CD4-positive, alpha-beta T cell treated with Interleukin-1 beta for 1 hour (primary cell): ENCODE data around the gene WTAP.
"Not testable (repeated sequence)": the region's sequence is repeated elsewhere in the genome, so short reads cannot be mapped to it uniquely, and the experiment has no call there.

ENCODE experiments used
- DNase-seq, 2 donors: peaks; one replicate each; pipeline ENCODE4 v3.0.0-alpha.2; 2020 to 2022

Gene WTAP

DNA sequence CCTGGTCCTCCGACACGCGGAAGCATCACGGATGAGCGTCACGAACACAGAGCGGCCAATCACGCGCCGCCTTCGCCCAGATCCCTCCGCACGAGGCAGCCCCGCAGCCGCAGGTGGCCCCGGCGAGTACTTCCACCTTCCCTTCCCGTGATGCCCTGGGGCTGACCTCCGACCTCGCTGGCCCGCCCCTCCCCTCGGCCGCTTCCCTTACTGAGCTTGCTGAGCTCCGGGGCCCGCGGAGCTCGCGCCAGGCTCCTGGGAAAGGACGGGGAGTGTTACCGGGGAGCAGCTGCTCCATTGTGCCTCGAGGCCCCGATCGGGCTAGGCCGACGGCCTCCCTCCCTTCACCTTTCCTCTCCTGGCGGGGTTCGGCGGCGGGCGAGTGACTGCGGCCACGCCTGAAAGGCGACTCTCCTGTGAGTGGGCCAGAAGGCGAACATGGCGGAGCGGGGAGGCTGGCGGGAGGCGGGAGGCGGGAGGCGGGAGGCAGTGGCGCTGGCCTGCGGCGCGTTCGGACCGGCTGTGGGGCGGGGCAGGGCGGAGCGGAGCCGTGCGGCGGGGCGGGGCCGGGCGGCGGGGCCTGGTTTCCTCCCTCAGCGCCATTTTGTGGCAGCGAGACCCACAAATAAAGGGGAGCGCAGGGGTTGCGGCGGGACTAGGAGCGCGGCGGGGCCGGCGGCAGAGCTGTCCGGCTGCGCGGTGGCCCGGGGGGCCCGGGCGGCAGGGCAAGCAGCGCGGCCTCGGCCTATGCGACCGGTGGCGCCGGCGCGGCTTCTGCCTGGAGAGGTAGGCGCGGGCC lies at the start of gene WTAP:
Gene WTAP (plus strand): TSS at position 589 of the 799 bp plus-strand sequence. CDS start 8,760 bp downstream, outside the sequence.
- peak; percentile 97 for DNase-seq

DNA sequence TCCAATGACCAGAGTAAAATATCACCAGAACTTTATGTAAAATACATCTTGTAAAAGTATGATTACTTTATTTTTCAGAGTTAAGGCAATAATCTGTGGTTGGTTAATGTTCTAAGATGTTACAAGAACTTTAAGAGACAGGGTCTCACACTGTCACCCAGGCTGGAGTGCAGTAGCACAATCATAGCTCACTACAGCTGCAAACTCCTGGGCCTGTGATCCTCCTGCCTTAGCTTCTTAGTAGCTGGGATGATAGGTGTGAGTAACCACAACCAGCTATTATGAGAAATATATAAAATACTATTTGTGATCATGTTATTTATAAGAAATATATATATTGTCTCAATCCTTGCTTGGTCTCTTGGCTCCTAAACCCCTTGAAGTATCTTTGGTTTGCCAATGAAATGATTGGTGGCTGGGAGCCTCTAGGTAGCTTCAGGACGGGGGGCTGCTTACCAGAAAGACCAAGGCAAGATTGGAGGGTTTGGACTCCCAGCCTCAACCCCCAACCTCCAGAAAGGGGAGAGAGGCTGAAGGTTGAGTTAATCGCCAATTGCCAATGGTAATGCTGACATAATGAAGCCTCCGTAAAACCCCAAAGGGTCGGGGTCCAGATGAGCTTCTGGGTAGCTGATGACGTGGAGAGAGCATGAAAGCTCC lies 49.7 kb upstream of the WTAP start:
- peak in 1 of 2 donors; percentile 29 for DNase-seq

DNA sequence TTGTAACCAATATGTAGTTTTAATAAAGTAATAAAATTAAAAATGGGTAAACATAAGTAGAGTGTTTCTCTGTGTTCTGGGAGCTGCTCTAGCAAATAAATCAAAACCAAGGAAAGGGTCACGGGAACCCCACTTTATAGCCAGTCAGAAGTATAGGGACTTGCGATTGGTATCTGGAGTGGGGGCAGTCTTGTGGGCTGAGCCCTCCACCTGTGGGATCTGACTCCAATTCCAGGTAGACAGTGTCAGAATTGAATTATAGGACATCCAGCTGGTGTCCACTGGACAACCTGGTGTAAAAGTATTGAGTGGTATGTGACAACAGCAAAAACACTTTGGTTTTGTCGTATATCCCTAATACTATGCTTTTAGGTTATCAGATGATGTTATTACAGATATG lies 48.7 kb upstream of the WTAP start:
- no peak for DNase-seq

DNA sequence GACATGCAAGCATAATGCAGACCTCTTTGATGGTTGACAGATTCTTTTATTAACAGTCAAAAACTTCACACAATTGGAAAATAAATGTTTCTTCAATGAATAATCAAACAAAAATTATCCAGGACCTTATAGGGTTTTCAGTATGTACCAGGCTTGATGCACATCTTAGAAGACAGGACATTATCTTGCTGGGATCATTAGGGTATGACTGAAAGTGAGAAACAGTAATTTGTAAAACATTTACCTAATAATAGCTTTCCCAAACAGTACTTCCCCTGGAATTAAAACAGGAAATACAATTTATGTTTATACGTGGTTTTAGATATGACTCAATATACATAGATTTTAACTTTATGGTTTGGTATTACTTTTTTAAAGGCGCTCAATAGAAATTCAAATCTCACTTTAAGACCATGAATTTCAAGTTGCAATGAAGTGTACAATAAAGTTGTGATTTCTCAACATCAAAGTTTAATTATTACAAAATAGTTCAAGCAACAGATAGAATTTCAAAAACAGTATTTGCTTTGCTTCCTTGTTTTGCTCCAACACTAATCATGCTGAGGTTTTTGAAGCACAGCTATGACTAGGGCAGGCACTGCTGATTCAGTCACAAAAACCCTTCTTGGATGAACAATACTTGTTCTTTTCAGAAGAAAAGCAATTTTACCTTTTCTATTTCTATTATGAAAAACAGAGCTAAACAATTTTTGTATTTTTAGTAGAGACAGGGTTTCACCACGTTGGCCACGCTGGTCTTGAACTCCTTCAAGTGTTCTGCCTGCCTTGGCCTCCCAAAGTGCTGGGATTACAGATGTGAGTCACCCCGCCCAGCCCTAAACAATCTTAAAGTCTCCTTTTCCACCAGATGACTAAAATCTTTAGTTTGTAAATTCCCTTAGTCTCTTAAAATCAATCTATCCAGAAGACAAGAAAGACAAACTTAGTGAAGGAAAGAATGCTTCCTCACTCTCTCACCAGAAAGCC lies 47.9 kb upstream of the WTAP start:
- no peak for DNase-seq

DNA sequence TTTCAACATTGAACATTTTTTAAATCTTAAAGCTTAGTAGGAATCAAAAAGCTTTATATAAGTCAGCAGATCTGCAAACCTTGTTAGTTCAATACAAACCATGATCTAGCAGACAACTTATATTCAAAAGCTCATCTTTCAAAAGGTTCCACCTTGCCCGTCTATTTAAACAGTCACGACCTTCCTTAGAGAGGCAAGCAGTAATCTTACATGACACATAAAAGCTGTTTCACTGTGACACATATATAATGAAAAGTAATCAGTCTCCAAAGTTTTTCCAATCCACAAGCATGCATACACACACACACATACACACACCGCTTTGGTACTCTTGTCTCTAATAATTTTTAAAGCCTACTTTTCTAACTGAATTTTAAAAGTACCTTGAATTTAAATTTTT lies 47.2 kb upstream of the WTAP start:
- DNase-seq, result no peak

DNA sequence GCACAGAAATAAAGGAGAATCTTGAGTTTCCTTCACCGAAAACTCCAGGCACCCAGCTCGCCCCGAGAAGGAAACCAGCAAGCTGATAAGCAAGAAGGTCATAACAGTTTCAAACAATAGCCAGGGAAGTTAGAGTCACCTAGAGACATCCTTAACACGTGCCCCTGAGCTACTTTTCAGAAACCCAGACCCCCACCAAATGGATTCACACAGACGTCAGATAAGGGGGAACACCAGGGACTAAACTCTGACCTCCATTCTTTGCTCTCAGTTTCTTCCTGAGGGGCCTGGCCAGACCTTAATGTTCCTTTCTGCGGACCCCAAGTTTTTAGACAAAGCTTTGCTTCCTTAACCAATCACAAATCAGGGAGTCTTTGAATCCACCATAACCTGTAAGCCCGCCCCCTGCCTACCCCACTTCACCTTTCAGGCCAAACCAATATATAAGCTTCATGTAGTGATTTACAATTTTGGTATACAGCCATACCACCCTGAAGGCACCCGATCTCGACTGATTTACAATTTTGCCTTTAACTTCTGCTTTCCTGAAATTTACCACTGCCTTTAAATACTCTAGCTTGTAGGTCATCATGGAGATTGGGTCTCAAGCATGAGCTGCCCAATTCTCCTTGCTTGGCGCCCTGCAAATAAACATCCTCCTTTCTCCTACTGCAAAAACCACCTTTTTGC lies 46.0 kb upstream of the WTAP start:
- no peak for DNase-seq

DNA sequence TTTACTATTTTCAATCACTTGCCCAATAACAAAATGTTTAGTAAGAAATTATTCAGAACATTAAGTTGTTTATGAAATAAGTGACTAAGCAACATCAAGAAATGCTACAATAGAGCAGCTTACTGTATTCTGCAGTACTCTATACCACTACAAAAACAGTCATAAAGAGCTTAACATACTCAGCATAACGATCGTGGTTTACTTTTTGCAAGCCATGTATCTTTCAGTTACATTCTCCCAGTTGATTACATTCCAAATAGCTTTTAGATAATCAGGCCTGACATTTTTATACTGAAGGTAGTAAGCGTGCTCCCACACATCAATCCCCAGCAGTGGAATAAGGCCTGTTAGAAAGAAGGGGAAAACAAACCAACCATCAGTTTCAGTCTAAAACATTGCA lies 45.0 kb upstream of the WTAP start:
- DNase-seq, result no peak

DNA sequence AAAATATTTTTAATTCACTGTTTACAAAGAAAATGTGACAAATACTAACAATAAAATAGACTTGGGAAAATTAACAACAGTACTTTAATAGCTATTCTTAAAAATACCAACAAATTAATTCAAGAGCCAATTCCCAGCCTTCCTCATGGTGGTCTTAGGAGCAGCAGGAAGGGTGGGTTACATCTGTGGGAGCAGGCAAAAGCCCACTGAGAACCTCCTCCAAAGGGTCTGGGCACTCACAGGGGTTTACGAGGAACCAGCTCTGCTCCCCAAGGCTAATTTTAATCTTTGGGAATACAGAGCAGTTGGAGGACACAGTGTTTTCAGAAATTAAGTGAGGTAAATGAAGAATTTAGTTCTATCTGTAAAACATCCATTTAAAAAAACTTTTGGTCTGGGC lies 44.5 kb upstream of the WTAP start:
- DNase-seq, result no peak

DNA sequence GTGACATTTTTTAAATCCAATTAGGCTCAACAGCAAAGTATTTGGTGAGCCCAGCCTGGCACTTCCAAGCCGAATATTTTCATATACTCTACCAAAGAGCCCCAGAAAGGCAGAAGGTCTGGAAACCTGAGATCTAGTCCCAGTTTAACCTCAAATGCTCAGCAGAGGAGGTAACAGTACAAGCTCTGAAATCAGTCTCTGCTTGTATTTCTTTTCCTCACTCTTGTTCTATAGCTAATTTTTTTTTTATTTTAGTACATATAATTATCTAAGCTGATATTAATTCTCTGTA lies 43.3 kb upstream of the WTAP start:
- DNase-seq, result no peak

DNA sequence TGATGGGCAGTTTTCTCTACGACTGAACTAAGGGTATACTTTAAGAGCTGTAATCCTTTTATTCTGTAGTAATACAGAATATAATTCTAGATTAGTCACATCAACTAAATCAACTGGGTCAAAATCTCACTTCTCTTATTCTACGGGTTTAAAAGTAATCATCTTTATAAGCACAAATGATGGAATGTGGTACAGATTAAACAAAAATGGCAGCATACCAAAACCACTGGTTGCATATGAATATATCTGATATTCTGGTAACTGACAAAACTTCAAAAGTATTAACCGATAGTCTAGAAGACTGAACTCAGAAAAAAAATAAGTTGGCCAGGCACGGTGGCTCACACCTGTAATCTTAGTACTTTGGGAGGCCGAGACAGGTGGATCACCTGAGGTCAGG lies 41.3 kb upstream of the WTAP start:
- DNase-seq, result no peak

DNA sequence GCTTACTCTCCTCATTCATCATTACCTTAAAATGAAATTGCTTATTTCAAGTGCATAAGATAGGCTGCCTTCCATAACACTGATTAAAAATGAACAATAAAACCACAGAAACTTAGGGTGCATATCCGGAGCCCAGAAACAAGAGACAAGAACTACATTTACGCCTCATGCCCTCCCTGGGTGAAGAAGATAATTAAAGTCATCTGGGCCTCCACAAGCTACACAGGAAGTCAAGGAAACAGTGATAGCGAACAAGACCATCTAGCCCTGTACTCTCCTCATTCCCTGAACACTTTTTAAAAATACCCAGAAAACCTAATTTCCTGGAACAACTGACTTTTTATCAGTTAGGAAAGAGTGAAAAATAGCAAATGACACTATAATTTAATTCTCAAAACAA lies 40.6 kb upstream of the WTAP start:
- no peak for DNase-seq

DNA sequence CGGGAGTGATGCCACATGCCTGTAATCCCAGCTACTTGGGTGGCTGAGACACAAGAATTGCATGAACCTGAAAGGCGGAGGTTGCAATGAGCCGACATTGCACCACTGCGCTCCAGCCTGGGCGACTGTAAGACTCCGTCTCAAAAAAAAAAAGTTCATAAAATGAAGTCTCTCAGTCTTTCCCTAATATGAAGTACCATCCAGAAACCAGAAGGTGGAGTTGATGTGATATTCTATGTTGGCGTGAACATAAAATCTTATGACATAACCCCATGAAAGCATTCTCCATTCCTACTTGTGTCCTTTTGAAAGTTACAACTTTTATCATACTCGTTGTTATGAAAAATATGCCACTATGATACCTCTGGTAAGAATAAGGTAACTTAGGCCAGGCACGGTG lies 40.0 kb upstream of the WTAP start:
- DNase-seq, result no peak

DNA sequence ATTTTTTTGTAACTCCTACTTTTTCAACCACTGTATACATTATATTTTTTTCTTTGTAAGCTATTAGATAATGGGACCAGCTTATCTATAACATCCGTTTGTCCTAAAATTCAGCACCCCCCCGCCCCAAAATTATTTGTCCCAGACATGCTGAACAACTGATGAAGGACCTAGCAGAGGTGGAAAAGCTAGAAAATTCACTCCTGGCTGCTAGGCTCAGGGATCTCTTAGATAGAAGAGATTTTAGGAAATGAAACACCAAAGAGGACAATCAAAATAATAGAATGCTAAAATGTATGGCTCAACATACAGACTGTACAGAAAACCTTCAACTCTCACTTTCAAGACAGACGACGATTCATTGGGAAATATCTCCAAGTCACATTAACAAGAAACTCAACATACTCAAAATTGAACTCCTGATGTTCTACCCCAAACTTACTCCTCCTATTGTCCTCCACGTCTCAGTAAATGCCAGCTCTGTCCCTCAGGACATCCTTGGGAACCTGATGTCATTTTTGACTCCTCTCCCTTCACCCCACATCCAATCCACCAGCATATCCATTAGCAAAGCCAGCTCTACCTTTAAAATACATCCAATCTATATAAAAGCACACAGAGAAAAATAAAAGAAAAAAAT lies 38.9 kb upstream of the WTAP start:
- no peak for DNase-seq

DNA sequence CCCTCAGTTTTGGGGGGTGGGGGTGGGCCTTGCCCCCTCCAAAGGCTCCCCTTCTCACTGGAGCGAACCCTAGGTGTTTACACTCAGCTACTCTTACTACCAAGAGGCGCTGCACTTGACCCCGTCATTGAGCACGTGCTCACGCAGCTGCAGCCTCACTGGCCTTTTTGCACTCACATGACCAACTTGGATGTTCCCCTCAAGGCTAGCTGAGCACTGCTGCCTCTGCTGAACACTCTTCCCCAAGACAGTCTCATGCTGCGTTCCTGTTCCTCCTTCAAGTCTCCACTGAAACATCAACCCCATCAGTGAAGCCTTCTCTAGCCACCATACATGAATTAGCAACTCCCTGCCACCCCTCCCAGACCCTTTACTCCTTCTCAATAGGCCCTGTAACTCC lies 38.3 kb upstream of the WTAP start:
- peak in 1 of 2 donors; percentile 34 for DNase-seq

DNA sequence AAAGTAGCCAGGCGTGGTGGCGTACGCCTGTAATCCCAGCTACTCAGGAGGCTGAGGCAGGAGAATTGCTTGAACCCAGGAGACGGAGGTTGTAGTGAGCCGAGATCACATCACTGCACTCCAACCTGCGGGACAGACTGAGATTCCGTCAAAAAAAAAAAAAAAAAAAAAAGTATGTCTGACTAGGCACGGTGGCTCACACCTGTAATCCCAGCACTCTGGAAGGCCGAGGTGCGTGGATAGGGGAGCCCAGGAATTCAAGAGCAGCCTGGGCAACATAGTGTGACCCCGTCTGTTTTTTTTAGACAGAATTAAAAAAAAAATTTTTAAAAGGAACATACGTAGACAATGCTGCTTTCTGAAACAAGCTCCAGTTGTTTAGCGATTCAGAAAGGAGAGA lies 37.2 kb upstream of the WTAP start:
- not testable (repeated sequence) for DNase-seq

DNA sequence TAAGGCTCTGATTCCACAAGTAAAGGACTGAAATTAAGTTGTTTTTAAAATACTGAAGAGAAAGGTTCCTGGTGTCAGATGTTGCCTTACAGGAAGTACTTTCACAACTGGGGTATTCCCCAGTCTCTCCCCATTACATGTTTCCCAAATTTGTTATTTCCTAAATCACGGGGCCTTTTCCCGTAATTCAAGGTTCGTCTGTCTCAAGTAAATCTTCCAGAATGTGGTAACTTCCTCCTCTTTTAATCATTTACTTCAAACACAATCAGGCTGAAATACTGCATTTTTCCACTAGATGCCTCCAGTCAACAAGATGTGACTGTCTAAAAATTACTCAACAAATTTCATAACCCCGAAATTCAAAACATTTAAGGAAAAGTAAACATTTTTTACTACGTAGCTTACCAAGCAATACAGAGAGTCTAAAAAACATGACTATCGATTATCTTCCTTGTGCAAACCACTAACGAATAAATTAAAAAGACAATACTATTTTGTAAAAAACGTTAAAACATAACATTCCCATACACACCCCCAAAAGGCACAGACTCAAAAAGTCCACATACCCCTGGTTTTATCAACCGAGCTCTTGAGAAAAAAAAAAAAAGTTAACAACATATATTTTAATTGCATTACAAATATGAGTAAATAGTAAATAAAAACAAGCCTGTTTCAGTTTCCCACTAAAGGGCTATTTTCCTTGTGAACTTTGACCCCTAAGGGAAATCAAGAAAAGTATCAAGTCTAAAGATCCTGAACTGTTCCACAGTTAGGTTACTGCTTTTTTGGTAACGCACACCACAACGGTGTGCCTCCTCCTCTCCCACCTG lies 36.0 kb upstream of the WTAP start:
- DNase-seq, result peak in 1 of 2 donors; percentile 68

DNA sequence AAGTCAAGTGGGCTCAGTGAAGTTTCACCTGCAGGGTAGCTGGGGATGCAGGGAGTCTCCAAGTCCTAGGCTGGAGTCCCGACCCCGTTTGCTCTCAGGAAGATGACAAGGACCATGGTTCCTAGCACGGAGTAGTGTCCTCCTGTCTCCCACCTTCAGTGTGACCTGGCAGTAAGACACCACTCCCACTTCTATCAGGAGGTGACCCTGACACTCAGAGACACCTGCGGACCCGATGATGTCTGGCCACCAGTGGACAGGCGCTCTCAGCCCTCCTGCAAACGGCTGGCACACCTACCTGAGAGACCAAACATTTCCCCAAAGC lies 35.4 kb upstream of the WTAP start:
- DNase-seq, result no peak

DNA sequence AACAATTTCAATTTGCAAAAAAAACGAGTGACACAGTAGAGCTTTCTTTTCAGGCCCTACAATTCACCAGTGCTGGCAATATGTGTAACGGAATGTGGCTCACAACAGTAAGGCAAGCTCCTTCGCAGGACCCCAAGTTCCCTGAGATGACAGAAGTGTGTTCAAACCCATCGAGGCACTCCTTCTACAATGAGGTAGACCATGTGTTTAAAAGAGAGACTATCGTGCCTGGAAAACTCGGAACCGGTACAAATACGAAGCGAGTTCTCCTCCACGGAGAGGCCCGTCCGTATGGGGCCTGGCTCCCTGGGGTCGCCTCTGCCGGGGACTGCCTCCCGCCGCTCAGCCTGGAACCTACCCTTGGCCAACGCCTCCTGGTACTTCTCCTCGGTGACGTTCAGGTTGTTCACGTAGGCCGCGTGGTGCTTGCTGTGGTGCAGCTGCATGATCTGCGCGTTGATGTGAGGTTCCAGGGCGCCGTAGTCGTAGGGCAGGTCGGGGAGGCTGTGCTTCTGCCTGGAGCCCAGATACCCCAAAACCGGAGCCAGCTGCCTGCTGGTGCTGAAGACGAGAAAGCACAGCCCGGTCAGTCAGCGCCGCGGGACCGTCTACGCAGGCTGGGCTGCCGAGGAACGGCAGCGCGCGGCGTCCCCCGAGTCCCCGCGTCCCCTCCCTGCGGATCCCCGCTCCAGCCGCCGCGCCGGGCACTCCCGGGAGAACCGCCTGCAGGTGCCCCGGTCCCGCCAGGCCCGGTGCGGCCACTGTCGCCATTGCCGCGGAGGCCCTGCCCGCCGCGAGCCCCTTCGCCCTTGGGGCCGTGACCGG lies 34.8 kb upstream of the WTAP start:
- peak; percentile 55 to 58 for DNase-seq

DNA sequence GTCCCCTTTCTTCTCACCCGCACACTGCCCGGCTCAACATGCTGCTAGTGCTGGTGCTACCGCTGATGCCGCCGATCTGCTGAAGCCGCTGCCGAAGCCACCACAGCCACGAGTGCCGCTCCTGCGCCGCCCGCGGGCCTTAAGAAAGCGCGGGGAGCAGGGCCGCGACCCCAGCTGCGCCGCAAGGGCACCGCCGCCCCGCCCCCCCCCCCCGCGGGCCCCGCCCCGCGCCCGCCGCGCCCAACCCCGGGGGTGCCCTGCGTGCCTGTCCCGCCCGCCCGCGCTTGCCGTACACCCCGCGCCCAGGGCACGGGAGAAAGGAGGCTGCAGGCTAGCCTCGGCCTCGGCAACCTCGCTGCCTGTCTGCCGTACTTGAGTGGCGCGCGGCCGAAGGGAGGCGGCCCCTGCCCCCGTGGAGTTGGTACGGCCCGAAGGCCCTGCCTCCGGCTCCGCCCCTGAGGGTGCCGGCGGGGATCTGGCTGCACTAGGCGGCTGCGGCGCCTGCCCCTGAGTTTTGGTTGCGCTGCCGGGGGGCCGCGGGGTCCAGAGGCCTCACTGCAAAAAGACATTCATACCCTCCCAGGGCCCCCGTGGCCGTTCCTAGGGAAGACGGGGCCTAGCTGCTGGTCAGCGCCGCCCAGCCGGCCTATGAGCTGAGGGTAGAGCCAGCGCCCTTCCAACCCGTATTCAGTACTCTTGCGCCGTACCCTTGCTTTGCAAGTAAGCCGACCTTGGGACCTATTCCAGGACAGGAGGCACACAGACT lies 34.0 kb upstream of the WTAP start, which contains the start of gene SOD2:
Gene SOD2 (minus strand): TSS at position 114 of the 766 bp plus-strand sequence. CDS start 74 bp downstream, at position 40.
- peak; percentile 87 to 91 for DNase-seq
